Myocyte (in vitro differentiated cells): ENCODE measurements around the gene MGAT4B. TPM values are rescaled to one million over a fixed set of nuclear protein-coding genes. Genes with fewer than 3 reads are reported as not detected.

Experiments
- DNase-seq: peaks from one replicate; pipeline ENCODE4 v3.0.0-alpha.2; 2012; ENCODE audit warnings: low read depth
- total RNA-seq: library from RNA; depleted of rRNA; stranded (reverse); fragments of >200 nt; gene quantifications from 2 replicates; pipeline ENCODE4 v1.2.3, GENCODE V29; 2014

The MGAT4B gene
- total RNA-seq, 1 donor from 2014 or later = 125 TPM

DNA sequence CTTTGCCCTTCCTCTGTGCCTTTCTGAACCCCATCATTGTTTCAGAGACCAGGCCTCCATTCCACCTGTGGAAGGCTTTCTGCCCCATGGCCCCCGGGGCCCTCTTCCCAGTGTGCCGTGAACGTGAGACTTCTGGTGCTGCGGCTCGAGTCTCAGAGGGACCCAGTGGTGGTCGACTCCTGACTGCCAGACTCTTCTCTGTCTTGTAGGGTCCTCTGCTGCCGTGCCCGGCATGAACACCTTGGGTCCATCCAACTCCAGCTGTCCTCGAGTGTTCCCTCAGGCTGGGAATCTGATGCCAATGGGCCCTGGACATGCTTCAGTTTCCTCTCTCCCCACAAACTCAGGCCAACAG is 33.0 kb downstream of the MGAT4B start:
- no peak for DNase-seq

DNA sequence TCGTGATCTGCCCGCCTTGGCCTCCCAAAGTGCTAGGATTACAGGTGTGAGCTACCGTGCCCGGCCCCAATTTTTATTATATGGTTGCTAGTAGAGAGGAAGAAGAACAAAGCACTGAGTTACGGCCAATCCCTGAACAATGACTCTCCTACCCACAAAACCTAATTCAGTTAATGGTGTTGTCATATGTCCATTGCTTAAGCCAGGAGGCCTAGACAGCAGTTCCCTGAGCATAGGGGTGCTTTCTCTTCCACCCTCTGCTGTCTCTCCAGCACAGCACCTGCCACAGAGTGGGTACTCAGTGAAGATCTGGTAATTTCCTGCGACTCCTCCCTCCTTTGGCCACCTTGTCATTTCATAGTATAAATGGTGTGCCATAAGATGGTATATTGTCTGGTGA is 34.3 kb downstream of the MGAT4B start:
- no peak for DNase-seq

GRCh38 chr5:179771311-179771895 is 35.3 kb downstream of the MGAT4B start:
- DNase-seq = no peak

DNA sequence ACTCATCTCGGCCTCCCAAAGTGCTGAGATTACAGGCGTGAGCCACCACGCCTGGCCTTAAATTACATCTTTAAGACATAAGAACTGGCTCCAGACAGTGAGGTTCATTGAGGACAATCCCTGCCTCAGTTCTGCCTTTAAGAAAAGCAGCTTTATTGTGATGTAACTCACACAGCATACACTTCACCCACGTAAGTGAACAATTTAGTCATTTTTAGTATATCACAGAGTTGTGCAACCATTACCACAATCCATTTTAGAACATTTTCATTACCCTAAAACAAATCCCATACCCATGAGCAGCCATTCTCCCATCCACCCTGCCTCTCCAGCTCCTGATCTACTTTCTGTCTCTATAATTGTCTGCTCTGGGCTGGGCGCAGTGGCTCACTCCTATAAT is 36.9 kb downstream of the MGAT4B start:
- no peak for DNase-seq

GRCh38 chr5:179769271-179769670 is 37.4 kb downstream of the MGAT4B start:
- DNase-seq = no peak

- DNase-seq = no peak
These were observed 38.2 kb downstream of the MGAT4B start for GRCh38 chr5:179768326-179769085.

DNA sequence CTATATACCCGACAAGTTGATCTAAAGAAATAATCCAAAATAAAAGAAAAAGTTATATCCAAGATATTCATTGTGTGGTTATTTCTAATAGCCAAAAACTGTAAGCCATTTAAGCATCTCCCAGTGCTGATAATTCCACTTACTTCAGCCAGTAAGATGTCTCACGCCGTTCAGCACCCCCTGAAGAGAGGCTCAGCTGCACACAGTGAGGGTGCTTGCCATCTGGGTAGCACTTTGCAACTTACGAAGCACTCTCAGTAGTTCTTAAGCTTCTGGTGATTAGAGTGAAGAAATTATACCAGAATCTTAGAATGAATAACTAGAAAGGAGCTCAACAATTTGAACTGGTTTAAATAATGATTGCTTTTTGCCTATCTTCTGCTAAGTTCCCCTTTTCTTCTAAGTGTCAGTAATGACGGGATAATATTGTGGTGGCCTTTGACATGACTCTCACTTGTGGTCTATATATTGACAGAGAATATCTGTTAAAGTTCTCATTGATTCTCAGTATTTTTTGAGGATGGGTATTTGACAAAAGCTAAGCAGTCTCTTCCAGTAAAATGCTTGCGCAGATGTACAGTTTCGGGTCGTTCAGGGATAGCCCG is 39.1 kb downstream of the MGAT4B start:
- DNase-seq = no peak

DNA sequence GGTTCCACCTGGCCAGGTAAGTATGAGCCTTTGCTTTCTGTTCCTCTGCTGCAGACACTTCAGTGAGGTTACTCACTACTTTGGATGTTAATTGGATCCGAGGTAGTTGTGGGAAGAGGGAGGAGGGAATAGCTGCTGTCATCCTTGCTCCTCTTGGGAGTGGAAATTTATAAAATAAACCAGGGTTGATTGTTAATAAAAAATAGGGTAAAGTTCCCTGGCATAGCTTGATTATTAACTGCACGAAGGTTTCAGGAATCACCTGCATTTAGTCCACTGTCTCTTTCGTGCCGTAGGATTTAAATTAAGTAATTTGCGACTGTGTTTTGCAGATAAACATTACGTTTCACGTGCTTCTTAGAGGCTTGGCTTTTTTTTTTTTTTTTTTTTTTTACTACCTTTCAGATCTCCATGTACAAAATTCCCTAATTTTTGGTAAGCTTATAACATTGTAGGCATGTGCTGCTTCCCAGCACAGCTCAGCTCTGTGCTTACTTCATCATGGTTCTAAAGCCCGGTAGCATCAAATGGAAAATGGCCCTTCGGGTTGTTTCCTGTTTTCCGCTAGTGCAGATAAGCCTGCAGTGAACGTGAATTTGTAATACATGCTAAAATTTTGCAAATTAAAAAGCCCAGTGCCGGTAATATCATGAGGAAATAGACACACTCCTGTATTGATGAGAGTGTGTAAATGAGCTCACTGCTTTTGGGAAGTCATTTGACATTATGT is 39.8 kb downstream of the MGAT4B start:
- DNase-seq = no peak

- peak; percentile 49 for DNase-seq
These were observed 40.5 kb downstream of the MGAT4B start for GRCh38 chr5:179766021-179766725.

DNA sequence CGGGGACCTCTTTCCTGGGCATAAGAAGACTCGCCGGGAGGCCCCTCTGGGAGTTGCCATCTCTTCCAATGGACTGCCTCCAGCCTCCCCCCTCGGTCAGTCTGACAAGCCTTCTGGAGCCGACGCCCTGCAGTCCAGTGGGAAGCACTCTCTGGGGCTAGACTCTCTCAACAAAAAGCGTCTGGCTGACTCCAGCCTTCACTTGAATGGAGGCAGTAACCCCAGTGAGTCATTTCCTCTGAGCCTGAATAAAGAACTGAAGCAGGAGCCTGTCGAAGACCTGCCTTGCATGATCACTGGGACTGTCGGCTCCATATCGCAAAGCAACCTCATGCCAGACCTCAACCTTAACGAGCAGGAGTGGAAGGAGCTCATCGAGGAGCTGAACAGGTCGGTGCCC is 41.3 kb downstream of the MGAT4B start:
- peak; percentile 70 for DNase-seq

DNA sequence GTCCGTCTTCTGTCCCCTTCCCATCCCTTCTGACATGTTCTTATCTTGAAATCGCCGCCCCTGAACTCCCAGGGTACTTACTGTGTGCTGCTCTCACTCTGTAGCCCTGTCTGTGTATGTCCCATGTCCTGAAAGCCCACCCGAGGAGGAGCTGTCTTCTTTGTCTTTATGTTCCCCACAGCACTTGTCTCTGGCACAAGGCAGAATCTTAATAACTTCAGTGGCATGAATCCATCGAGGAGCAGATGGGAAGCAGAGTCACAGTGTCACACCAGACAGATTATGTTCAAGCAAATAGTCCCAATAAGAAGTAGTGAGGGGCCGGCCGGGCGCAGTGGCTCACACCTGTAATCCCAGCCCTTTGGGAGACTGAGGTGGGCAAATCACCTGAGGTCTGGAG is 42.6 kb downstream of the MGAT4B start:
- no peak for DNase-seq

DNA sequence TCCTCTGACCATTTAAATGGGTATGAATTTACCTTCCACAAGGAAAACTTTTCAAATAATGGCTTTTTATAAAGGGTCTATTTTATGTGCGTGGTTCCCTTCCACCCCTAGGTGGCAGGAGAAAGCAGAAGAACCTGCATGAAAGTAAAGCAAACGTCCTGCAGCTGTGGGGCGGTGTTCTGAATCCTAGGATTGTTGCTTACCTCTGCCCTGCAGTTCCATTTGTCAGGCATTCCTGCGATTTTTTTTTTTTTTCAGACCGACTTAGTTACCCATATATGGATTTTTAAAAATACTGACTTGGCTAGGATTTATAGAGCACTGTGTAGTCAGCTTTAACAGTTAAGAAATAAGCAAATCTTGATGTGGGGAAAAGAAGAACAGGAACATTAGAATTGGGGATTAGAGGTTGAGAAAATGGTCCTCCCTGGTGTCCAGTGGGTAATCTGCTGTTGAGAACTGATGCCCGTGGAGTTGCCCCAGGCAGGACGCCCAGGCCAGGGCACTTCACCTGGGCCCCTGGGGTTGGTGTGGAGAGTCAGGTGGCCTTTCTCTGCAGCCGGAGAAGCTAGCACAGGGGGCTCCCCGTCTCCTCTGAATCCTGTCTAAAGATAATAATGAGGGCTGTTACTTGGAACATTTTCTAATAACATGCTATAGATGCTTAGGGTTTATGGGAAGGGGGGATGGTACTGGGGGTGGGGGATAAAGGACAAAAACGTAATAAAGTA is 43.3 kb downstream of the MGAT4B start:
- DNase-seq = peak; percentile 73

DNA sequence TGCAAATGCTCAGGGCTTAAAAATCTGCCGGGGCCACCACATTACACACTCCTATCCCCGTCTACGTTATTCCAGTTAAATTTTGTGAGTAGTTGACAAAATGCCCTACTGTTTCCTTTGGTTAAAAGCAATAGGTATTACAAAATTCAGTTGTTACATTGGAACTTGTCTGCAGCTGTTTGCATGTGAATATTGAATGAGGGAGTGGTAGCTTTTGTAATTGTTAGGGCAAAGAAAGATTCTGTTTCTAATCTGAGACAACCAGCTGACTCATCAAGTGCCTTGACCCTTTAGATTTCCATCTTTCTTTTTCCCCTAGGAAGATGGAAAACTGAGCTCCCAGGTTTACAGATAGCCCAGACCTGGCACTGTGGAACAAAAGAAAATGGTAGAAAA is 43.9 kb downstream of the MGAT4B start:
- DNase-seq = peak; percentile 59

GRCh38 chr5:179762079-179762780 is 44.4 kb downstream of the MGAT4B start:
- DNase-seq = peak; percentile 78

- peak; percentile 74 for DNase-seq
These were observed 46.8 kb downstream of the MGAT4B start for GRCh38 chr5:179759581-179760551.

GRCh38 chr5:179758955-179759354 is 47.7 kb downstream of the MGAT4B start:
- DNase-seq = no peak

GRCh38 chr5:179755022-179755421 is 51.6 kb downstream of the MGAT4B start:
- DNase-seq = no peak

DNA sequence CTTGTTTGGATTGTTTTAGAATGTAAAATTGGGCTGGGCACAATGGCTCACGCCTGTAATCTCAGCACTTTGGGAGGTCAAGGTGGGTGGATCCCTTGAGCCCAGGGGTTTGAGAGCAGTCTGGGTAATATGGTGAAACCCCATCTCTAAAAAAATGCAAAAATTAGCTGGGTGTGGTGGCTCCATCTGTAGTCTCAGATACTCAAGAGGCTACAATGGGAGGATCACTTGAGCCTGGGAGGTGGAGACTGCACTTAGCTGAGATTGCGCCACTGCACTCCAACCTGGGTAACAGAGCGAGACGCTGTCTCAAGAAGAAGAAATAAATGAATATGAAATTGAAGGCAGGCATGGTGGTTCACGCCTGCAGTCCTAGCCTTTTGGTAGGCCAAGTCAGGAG is 52.7 kb downstream of the MGAT4B start:
- no peak for DNase-seq
